AG08395 (cell line): ENCODE data around the gene GRIK5.
A peak's percentile ranks its signal among the peaks of the same experiment; 100 is the strongest.

Experiments used
- DNase-seq: peaks from one replicate; pipeline ENCODE4 v3.0.0; 2012; ENCODE audit warnings: mixed read lengths, low spot score

Gene GRIK5

DNA sequence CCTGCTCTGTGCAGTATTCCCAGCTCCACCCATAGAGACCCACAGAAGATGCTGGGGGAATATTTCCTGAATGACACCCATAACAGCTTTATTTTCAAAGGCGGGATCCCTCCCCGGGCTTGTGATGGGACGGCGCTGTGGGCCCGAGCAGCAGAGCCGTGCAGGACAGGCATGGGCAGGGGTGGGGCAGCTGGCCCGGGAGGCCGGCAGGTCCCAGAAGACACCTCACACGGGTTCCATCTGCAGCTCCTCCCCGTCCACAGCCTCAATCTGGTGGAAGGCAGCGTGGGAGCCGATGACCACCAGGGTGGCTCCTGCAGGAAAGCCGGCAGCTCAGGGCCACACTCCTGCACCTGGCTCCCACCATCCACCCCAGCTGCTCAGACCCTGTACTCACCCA, 113.4 kb downstream of the GRIK5 start:
- no peak for DNase-seq

DNA sequence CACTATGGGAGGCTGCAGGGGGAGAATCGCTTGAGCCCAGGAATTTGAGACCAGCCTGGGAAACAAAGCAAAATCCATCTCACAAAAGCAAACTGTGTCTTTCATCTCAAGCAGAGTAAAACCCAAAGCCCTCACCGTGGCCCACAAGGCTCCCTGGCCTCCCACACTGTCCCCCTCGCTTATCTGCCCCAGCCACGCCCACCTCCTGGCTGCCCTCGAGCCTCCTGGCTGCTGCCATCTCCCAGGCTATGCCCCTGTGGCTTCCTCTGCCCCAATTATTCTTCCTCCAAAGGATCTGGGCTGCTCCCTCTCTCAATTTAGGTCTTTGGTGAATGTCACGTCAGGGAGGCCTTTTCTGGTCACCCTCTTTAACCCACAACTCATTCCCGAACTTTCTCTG, 114.5 kb downstream of the GRIK5 start:
- DNase-seq = no peak

DNA sequence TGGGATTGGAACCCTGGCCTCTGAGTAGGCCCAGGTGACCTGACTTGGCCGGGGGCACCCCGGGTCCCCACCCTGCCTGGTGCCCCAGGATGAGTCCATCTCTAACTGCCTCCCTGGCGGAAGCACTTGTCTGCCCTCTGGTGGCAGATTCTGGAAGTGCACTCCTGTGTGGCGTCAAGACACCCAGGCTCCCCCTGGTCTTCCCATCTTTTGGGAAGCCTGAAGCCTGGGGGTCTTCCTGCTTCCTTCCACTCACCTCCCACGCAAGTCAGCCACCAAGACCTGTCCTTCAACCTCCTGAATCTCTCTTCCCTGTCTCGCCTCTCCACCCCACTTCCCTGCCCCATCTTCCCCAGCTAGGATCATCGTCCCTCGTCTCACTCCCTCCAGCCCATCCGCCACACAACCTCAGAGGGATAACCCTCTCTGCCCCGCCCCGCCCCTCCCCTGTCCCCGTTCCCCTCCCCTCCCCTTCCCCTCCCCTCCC, 118.3 kb downstream of the GRIK5 start:
- DNase-seq = peak; percentile 89
